Retinal pigment epithelial cell (primary cell): ENCODE measurements around the gene GID4.

ENCODE experiments used
- DNase-seq: peaks from one replicate; pipeline ENCODE4 v3.0.0-alpha.2; 2010; ENCODE audit warnings: low read depth
- H3K4me3 ChIP-seq: 2 replicates; pipeline ENCODE4 v1.5.1; 2011; ENCODE audit warnings: mild to moderate bottlenecking, low read length, control low read depth, moderate library complexity
- CTCF ChIP-seq: conservative IDR thresholded peaks from 2 replicates; pipeline ENCODE4 v1.5.1; 2011; ENCODE audit warnings: low read depth, low read length, control low read depth, inconsistent platforms

Gene GID4

GRCh38 chr17:18016426-18016825 lies 22.8 kb upstream of the GID4 start:
- DNase-seq: no peak
- no peak for TF ChIP-seq CTCF
- H3K4me3 ChIP-seq: no peak overlapping the region

GRCh38 chr17:18017958-18018357 lies 21.2 kb upstream of the GID4 start:
- TF ChIP-seq CTCF: no peak
- no peak overlapping the region for H3K4me3 ChIP-seq
- DNase-seq: peak; percentile 49

GRCh38 chr17:18018411-18018921 lies 20.7 kb upstream of the GID4 start:
- TF ChIP-seq CTCF: no peak

DNA sequence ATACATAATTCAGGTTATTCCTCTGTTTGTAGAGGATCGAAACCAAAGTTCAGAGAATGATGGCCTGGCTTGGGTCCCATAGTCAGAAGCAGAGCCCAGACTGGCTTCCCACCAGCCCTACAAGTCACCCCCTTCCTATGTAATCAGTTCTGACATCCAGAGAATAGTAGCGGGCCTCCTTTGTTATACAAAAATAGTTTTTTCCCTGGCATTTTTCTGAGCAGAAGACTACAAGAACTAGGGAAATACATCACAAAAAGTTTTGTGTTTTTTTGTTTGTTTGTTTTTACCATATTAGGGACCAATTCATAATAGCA lies 19.4 kb upstream of the GID4 start:
- DNase-seq: no peak
- no peak for TF ChIP-seq CTCF
- no peak overlapping the region for H3K4me3 ChIP-seq

More at GRCh38 chr17:18018411-18018921, 20.7 kb upstream of the GID4 start:
- DNase-seq: no peak
- no peak overlapping the region for H3K4me3 ChIP-seq

- no peak for TF ChIP-seq CTCF
- DNase-seq: no peak
- no peak overlapping the region for H3K4me3 ChIP-seq
Observed at GRCh38 chr17:18020971-18021370, 18.2 kb upstream of the GID4 start.

GRCh38 chr17:18021372-18021771 lies 17.8 kb upstream of the GID4 start:
- no peak for TF ChIP-seq CTCF
- no peak for DNase-seq
- H3K4me3 ChIP-seq: no peak overlapping the region

DNA sequence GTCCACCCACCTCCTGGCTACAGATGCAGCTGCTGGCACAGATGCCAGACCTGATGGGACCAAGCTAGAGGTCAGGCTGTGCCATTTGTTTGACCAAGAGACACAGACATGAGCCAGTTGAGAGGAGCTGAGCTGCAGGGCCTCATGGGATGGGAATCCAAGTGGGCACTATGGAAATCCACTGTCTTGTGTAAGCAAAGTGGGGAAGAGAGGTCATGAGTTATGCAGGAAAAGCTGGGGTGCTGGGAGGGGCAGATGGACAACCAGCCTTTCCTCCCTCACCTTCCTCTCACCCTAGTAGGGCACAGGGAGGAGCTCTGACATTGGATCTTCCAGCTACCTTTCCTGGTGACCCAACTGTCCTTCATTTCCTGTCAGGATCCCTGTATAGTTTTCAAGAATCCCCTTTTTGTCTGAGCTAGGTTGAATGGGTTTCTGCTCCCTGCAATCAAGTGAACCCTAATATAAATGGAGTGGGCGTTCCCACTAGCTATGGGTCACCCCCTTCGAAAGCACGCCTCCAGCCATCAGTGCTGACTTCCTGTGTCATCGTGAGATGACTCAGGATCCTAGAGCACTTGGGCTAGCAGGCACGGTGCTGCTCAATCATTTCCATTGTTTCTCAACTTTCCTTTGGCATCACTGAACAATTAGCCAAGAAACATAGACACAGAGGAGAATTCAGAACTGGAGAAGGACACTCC lies 13.8 kb upstream of the GID4 start:
- no peak overlapping the region for H3K4me3 ChIP-seq
- TF ChIP-seq CTCF: no peak
- DNase-seq: no peak
